ENCODE data around the gene PRRX1.

PRRX1 gene

DNA sequence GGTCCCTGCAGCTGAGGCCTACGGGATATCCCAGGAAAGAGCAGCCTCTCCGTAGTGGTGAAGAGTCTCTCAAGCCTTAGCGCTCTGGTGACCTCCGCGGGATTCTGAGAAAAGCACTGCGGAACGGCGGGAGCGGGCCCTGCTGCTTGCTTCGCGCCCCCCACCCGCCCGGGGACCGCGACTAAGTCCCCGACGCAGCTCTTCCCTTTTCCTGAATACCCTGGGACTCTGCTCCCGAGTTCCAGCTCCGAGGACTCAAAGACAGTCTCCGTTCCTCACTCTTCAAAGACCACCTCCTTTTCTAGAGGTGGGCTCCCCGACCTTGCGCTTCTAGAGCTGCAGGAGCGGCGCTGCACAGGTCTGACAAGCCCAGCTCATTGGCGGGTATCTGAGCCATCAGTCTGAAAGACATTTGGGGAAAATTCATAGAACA is 3.6 kb upstream of the PRRX1 start:
- Mint-ChIP-seq H3K9me3 (no peaks in the 10 kb centered on the region), H3K4me3 (no peak overlapping the region), H3K27me3 (peaks cover 71% of the 10 kb centered on the region), H3K4me1 (ENCODE audit: low read depth) (peaks cover 8% of the 10 kb centered on the region), H3K36me3 (ENCODE audit: low read depth) (no peaks in the 10 kb centered on the region), H3K27ac (no peak overlapping the region)
- intact Hi-C loops (cut with micrococcal nuclease): no loop called here

- no peaks in the 10 kb centered on the region for H3K36me3 Mint-ChIP-seq (ENCODE audit: low read depth)
- H3K9me3 Mint-ChIP-seq: no peaks in the 10 kb centered on the region
- H3K4me1 Mint-ChIP-seq (ENCODE audit: low read depth): peaks cover 8% of the 10 kb centered on the region
- intact Hi-C loops (cut with micrococcal nuclease): no loop called here
- no peak overlapping the region for H3K4me3 Mint-ChIP-seq
- no peak overlapping the region for H3K27ac Mint-ChIP-seq
- H3K27me3 Mint-ChIP-seq: peaks cover 78% of the 10 kb centered on the region
Measured at GRCh38 chr1:170660871-170661645, 2.9 kb upstream of the PRRX1 start.

- no peak overlapping the region for H3K27ac Mint-ChIP-seq
- no peak overlapping the region for H3K4me3 Mint-ChIP-seq
- no peaks in the 10 kb centered on the region for H3K9me3 Mint-ChIP-seq
- peaks cover 8% of the 10 kb centered on the region for H3K4me1 Mint-ChIP-seq (ENCODE audit: low read depth)
- no peaks in the 10 kb centered on the region for H3K36me3 Mint-ChIP-seq (ENCODE audit: low read depth)
- intact Hi-C loops (cut with micrococcal nuclease): no loop called here
- H3K27me3 Mint-ChIP-seq: peaks cover 85% of the 10 kb centered on the region
Measured at GRCh38 chr1:170661646-170662411, 2.1 kb upstream of the PRRX1 start.

DNA sequence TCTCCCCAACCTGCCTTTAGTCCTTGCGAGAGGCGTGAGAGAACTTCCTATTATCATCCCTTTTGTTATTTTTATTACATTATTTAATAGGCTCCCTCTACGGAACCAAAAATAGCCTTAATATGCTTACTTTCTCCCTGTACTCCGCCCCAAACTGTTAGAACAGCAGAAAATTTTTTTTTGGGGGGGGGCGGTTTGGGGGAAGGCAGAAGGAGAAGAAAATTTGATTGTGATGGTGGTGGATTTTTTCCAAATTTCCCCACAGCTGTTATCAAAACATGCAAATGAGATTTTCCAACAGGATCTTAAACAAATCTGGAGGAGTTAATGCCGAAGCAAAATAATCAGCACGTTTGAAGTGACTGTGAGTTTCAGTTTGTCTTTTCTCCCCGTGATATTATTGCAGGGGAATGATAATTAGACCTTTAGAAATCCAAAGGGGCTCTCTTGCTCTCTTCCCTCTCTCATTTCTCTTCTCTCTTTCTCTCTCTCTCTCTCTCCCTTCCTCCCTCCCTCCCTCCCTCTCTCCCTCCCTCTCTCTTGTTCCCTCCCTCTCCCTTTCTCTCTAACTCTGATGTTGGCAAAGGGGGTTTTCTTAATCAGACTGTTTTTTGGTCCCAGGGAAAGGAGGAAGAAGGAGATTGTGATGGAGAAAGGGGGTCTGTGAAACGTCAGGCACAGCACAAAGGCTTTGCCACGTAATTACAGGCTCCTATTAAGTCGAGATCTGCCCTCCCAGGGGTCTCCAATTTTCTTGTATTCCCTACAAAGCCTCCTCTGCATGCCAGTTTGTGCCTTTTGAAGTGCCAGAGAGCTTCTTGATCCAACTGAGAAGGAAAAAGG is 1.1 kb upstream of the PRRX1 start:
- H3K4me3 Mint-ChIP-seq: no peak overlapping the region
- intact Hi-C loops (cut with micrococcal nuclease): no loop called here

GRCh38 chr1:170663404-170664092 is 383 bp upstream of the PRRX1 start:
- Mint-ChIP-seq H3K4me1 (ENCODE audit: low read depth) (peaks cover 17% of the 10 kb centered on the region), H3K27ac (no peak overlapping the region), H3K27me3 (peaks cover 96% of the 10 kb centered on the region), H3K9me3 (no peaks in the 10 kb centered on the region), H3K36me3 (ENCODE audit: low read depth) (no peaks in the 10 kb centered on the region), H3K4me3 (no peak overlapping the region)
- intact Hi-C loops (cut with micrococcal nuclease): no loop called here

More for the DNA sequence above, 1.1 kb upstream of the PRRX1 start:
- Mint-ChIP-seq H3K36me3 (ENCODE audit: low read depth) (no peaks in the 10 kb centered on the region), H3K27ac (no peak overlapping the region), H3K27me3 (peaks cover 91% of the 10 kb centered on the region), H3K4me1 (ENCODE audit: low read depth) (peaks cover 9% of the 10 kb centered on the region), H3K9me3 (no peaks in the 10 kb centered on the region)

DNA sequence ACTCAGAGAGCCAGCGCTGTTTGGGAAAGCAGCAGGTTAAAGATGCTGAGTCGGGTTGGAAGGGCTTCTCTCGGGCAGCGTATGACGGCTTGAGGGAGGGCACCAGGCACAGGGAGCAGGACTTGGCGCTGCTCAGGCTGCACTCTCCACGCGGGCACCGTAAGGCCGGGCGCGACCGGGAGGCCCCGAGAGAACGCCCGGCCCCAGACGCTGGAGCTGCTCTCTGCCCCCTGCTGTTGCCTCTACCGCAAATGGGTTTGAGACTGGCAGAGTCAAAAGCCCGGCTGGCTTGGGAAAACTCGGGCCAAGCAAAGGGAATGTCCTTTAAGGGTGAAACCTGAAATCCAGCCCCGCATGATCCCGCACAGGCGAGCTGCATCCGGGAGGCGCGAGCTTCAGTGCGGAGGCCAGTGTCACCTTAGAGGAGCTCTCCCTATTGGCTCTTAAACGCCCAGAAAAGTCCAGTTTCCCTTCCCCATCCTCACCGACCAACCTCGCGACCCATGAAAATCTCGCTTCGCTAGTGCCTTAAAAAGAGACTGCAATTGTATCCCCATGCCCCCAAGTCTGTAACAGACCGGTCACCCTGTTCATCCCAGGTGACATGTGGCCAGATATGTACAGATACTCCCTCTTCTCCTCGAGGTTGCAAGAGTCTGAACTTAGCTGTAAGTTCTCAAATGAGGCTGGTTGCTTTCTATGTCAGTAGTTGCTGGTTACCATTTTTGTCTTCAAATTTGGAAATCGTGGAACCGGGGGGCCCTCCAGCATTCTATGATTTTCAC is 1.1 kb downstream of the PRRX1 start:
- no peaks in the 10 kb centered on the region for H3K36me3 Mint-ChIP-seq (ENCODE audit: low read depth)
- peaks cover 18% of the 10 kb centered on the region for H3K4me1 Mint-ChIP-seq (ENCODE audit: low read depth)
- intact Hi-C loops (cut with micrococcal nuclease): no loop called here
- H3K27ac Mint-ChIP-seq: no peak overlapping the region
- H3K4me3 Mint-ChIP-seq: no peak overlapping the region
- H3K27me3 Mint-ChIP-seq: peaks cover 96% of the 10 kb centered on the region
- H3K9me3 Mint-ChIP-seq: no peaks in the 10 kb centered on the region

DNA sequence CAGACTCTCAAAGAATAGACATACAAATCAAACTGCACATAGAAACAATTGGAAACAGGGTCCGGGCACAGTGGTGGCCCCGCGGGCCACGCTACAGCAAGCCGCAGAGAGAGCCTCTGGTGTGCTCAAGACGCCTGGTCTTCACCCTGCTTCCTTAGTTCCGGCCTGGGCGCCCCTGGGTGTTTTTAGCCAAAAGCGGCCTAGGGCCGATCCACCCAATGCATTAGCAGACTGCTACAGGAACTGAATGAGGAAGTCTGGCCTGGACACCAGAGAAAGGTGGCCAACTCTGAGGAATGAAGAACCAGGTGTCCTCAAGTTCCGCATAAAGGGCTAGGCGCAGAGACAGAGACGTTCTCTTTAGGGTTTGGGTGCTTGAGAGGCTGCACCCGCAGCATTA is 1.7 kb downstream of the PRRX1 start:
- no peak overlapping the region for H3K27ac Mint-ChIP-seq
- no peaks in the 10 kb centered on the region for H3K36me3 Mint-ChIP-seq (ENCODE audit: low read depth)
- peaks cover 18% of the 10 kb centered on the region for H3K4me1 Mint-ChIP-seq (ENCODE audit: low read depth)
- H3K4me3 Mint-ChIP-seq: no peak overlapping the region
- H3K9me3 Mint-ChIP-seq: no peaks in the 10 kb centered on the region
- H3K27me3 Mint-ChIP-seq: peaks cover 97% of the 10 kb centered on the region
- intact Hi-C loops (cut with micrococcal nuclease): no loop called here

DNA sequence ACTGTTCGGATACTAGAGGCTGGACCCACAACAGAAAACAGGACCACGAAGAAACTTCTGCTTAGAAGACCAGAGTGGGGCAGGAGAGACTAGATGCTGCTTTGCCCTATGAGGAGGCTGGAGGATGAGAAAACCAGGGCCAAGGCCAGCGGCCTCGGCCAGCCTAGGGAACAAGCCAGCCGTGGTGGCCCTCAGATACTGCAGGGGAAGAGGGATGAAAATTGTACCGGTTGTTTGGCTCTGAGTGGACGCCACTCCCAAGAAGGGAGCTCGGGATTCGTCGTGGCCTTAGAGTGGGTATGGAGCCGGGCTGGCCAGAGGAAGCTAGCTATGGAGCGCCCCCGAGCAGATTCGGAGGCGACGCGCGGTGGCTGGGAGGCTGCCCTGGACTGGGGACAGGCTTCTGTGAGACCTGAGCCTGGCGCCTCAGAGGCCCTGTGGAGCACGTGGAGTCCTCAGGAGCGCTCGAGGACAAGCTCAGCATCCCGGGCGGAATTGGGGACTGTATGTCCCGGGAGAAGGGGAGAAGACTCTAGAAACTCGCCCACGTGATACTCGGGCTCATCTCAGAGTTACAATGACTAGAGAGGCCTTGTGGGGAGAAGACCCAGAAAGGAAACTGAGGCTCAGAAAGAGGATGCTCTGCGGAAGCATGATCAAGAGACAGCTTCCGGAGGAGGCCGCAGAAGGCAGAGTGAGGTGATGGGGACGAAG is 2.8 kb downstream of the PRRX1 start:
- Mint-ChIP-seq H3K27me3 (peaks cover 97% of the 10 kb centered on the region), H3K4me3 (no peak overlapping the region), H3K36me3 (ENCODE audit: low read depth) (no peaks in the 10 kb centered on the region), H3K9me3 (no peaks in the 10 kb centered on the region), H3K4me1 (ENCODE audit: low read depth) (peaks cover 18% of the 10 kb centered on the region), H3K27ac (no peak overlapping the region)
- intact Hi-C loops (cut with micrococcal nuclease): no loop called here

DNA sequence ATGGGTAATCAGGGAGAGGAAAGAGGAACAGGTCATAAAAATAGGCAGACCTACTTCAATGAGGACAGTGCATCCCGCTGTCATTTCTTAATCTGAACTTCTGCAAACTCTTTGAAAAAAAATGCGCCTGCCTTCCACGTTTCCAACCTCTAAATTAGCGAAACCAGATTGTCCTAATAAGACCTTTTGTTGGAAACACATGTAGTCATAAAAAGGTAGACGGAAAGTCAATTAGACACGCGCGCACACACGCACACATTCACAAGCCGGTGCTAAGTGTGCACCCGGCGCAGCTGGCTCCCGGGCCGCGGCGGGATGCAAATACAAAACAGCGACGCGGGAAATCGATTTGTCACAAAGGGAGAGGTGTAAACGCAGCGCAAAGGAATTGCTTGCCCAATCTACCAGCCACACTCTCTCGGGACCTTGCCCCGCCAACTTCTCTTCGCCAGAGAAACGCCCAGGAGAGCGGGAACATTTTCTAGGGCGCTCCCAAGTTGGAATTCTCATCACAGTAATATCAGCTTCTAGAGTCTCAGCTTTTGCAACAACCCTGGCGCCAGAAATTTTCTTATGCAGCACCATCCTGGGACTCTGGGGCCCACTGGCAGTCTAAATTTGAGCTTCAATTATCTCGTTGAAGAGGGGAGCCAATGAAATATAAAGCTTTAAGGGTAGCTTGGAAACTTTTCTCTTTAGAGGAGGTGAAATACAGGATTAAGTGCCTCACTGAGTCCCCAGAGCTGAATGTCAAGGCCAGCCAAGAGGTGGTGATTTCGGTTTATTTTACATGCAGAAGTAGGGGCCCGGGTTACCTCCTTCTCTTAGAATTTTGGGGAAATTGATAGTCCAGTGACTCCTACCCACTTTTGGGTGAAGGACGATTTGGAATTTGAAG is 4.5 kb downstream of the PRRX1 start:
- no peak overlapping the region for H3K27ac Mint-ChIP-seq
- no peak overlapping the region for H3K4me3 Mint-ChIP-seq
- H3K4me1 Mint-ChIP-seq (ENCODE audit: low read depth): peaks cover 18% of the 10 kb centered on the region
- no peaks in the 10 kb centered on the region for H3K9me3 Mint-ChIP-seq
- intact Hi-C loops (cut with micrococcal nuclease): no loop called here
- no peaks in the 10 kb centered on the region for H3K36me3 Mint-ChIP-seq (ENCODE audit: low read depth)
- H3K27me3 Mint-ChIP-seq: peaks cover 90% of the 10 kb centered on the region

GRCh38 chr1:170669107-170669445 is 5.1 kb downstream of the PRRX1 start:
- Mint-ChIP-seq H3K4me1 (ENCODE audit: low read depth) (peaks cover 17% of the 10 kb centered on the region), H3K4me3 (no peak overlapping the region), H3K27ac (no peak overlapping the region), H3K27me3 (peaks cover 88% of the 10 kb centered on the region), H3K36me3 (ENCODE audit: low read depth) (no peaks in the 10 kb centered on the region), H3K9me3 (no peaks in the 10 kb centered on the region)
- intact Hi-C loops (cut with micrococcal nuclease): no loop called here

GRCh38 chr1:170669586-170670530 is 5.9 kb downstream of the PRRX1 start:
- Mint-ChIP-seq H3K4me1 (ENCODE audit: low read depth) (peaks cover 10% of the 10 kb centered on the region), H3K27ac (no peak overlapping the region)
- intact Hi-C loops (cut with micrococcal nuclease): no loop called here

More at GRCh38 chr1:170669586-170670530, 5.9 kb downstream of the PRRX1 start:
- H3K27me3 Mint-ChIP-seq: peaks cover 82% of the 10 kb centered on the region
- no peaks in the 10 kb centered on the region for H3K9me3 Mint-ChIP-seq
- H3K4me3 Mint-ChIP-seq: no peak overlapping the region
- no peaks in the 10 kb centered on the region for H3K36me3 Mint-ChIP-seq (ENCODE audit: low read depth)
